MV-4-11 (cell line): Measurements from ENCODE around the gene SP2.

Experiments
- DNase-seq: peaks from one replicate; lab custom pipeline; 2025; lab: John Stamatoyannopoulos, UW

The SP2 gene

DNA sequence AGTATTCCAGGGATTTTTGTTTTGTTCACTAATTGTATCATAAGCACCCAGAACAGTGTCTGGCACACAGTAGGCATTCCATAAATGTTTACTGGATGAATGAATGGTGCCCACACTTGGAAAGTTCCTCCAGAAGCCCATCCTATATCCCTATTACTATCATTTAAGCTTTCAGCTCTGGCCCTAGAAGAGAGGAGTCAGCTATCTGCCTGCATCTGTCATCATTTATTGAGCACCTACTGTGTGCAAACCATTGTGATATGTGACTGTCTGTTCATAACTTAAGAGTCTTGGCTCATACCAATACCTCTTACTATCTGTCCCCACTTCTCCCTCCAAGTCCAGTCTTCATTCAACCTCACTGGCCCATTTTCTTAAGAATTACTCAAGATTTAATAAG, 25.0 kb upstream of the SP2 start:
- DNase-seq = no peak

DNA sequence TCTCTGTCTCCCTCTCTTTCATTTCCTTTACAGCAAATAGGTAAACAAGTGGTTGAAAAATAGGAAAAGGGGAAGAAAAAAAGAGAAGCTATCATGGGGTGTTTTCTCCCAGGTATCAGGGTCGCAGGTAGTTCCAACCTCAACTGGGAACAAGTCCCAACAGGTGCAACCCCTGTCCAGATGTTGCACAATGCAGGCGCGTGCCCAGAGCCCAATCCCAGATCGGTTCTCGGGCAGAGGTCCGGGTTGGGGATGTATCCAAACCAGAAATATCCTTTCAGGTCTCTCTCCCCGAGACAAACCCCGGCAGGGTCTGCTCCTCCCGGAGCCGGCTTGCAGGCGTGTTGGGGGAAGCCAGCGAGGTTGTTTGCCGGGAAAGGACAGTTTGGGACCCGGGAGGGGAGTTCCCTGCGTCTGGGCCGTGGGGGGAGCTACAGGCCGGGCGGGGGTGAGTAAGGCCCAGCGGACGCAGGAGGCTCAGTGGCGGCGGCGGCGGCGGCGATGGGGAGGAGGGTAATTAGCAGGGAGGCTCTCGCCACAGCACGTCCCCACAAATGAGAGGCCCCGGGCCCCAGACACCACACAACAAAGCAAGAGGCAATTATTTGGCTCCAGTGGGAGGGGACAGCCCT, 23.9 kb upstream of the SP2 start:
- DNase-seq = no peak

DNA sequence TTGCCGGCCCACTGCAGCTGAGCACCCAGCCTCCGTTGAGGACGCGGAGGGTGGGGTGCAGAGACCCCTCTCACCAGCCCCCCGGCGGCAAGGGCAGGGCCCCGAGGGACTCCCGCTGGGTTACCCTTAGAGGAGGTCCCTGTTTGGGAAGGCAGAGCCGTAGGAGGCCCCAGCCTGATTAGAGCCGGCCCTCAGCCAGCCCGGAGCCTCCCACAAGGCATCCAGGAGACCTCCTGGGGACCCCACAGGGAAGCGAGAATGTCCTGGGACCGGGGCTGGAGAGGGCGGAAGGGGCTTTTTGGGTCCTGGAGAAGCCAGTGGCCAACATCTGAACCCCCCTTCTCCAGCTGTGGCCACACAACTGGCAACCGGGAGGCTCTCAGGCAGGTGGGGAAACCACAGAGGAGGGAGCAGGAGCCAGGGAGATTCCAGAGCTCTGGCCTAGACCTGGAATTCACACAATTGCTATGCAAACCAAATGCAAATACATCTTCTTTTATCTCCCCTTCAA, 23.3 kb upstream of the SP2 start:
- DNase-seq = no peak

DNA sequence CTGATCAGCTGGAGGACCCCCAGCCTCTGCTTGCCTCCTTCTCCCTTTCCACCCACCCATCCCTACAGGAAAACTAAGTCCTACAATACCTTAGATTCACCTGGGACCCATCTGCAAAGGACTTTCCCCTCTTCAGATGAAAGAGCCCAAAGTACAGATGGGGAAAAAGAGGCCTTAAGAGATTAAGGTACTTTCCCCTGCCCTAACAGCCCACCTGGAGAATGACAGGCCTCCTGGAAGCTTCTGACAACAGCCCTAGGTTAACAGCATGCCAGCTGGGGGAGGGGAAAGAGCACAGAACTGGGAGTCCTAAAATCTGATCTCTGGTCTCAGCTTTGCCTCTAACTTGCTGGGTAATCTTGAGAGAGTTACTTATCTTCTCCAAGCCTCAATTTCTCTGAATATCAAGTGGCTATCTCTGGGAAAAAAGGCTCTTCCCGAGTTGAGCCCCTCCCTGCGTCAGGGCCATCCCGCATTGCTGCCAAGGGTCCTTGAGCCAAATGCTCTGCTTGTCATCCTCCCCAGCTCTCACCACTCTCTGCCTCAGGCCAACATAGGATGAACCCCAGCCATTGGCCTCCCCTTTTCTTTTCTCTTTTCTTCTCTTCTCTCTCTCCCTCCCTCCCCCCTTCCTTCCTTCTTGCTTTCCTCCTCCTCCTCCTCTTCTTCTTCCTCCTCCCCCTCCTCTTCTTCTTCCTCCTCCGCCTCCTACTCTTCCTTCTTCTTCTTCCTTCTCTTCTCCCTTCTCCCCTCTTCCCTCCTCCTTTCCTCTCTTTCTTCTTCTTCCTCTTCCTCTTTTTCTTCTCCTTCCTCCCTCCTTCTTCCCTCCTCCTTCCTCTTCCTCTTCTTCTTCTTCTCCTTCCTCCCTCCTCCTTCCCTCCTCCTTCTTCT, 22.6 kb upstream of the SP2 start:
- DNase-seq = no peak

DNA sequence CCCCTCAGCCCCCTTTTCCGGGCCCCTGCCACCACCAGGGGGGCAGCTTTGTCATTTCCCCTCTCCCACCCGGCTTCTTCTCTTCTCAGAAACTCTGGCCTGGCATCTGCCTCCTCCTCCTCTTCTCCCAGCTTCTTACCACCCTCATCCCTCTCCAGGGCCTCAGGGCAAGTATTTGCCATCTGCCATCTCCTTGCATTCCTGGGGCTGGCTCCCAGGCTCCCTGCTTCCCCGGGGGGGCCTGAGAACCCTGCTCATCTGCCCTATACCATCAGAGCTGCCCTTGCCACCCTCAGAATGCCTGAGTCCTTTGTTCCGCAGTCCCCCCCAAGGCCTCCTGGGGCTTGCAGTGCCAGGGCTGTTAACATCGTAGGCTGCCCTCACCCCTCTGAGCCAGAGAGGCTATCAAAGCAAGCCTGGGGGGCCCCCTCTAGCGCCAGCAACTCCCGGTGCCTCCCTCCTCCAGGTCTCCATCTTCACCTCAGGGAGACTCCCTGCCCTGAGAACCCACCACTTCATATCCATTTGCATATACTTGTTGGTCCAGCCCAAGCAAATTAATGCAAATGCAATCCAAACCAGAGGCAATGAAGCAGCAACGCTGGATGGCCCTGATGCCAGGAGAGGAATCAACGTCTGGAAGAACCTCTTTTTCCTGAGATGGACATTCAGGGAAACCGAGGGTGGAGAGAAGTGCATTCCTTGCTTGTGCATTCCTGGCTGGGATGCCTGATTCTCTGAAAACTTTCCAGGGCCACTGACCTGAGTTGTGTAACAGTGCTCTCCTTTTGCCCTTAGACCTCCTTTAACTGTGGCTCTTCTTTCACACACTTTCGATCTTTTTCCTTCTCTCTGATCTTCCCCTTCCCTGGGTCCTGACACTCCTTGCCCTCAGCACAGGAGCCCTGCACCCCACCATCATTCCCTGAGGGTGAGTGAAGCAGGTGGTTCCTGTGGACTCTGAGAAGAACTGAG, 20.7 kb upstream of the SP2 start:
- DNase-seq = no peak

DNA sequence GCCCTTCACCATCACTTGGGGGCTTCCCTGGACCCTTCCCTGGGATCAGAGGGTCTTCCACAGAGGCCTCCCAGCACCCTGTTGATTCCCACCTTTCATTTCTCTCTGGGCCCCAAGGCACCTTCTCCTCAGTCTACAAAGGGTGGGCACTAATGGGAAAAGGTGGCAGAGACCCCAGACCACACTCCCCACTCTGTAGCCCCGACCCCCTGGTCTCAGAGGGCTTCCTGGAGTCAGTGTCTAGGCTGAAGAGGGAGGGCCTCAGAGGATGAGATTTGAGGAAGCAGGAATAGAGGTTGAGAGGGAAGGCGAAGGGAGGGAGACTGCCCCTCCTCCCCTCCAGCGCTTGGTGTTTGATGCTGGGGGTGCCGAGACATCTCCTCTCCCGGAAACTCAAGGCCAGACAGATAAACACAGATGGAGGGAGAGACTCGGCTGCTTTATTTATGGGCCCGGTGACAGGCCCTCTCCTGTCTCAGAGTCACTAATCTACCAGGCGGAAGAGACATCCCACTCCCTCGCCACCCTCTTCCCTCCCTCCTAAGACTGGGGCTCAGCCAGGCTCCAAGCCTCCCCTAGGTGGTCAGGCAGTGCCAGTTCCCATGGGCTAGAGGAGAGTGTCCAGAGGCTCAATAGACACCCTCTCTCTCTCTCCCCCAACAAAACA, 18.5 kb upstream of the SP2 start:
- DNase-seq = no peak

DNA sequence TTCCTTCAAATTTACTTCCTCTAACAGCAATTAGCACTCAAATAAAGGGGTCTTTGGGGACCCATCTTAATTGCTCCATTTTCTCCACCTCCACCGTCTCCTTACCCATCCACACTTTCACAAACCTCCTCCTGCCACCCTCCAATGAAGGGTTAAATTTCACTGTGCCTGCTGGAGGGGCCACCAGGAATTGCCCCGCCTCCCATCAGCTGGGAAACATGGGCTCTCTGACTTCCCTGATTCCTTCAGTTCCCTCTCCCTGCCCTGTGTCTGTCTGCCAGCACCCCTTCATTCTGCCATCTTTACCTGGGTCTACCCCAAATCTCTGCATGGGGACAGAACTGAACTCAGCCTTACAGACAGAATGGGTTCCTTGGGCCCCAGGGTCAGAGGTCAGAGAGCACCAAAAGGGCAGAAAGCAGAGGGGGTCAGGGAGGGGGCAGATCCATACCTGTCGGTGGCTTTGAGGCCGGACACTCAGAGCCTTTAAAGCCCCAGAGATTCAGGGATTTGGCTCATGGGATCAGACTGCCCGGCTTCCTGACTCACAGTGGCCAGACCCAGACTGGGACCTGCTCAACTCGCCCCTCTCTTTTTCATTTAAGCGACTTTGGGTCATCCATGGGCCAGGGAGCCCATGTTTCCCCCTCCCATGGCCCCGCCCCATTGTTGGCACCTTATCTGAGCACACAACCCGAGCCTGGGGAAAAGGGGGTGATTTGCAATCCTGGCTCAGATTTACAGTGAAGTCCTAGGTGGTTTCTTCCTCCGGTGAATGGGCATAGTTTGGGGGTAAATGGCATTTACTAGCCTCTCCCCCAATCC, 17.6 kb upstream of the SP2 start:
- no peak for DNase-seq

DNA sequence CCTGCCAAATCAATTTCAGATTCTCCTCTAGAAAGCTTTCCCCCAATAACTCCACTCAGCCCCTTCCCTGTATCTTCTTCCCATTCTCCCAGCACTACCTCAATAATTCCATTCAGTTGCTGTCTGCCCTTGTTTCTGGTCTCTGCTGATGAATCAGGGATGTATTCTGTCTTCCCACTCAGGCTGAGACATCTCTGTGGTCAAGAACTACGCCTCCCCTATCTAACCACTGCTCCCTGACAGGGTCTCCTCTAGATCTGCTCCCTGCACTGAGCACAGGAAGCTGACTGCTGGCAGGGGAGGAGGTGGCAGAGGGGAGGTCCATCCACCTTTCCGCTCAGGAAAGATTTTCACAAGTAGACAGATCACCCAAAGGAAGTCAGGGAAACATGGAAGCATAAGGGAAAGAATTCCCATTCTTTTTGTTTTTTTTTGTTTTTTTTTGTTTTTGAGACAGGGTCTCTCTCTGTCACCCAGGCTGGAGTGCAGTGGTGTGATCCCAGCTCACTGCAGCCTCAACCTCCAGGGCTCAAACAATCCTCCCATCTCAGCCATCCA, 16.9 kb upstream of the SP2 start:
- no peak for DNase-seq

DNA sequence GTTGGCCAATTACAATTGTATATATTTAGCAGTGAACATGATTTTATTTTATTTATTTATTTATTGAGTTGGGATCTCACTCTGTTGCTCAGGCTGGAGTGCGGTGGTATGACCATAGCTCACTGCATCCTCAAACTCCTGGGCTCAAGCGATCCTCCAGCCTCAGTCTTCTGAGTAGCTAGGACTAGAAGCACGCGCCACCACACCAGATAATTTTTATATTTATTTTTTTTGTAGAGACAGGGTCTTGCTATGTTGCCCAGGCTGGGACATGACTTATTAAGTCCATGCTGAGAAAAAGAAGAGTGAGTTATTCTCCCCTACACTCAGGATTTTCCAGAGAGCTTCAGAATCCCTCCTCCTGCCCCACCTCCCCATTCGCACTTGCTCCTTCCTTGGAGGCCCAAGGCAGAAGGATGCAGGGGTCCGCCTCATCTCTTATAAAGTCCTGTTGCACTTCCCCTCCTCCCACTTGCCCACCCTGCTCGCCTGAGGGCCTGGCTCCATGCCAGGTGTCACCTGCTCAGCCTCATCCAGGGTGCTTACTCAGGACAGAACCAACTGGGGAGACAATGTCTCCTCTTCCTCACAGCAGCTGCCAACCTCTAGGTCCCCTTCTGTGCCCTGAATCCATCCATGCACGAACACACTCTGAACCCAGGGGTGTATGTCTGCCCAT, 16.1 kb upstream of the SP2 start:
- DNase-seq = no peak

DNA sequence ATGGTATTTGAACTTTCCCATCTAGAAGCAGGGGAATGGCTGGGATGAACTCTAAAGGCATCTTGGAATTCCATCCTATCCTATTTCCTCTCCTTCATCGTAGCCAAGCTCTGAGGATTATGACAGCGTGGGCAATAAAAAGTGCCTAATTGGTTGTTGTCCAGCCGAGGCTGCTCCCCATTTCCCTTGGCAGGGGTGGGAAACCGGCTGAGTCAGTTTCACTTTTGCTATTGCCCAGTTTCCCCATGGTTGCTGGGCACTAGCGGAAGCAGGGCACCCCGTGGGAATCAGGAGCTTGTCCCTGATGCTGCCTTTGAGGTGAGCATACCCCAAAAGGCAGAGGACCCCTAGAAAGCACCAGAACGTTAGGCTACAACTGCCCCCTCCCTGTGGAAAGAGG, 13.8 kb upstream of the SP2 start:
- DNase-seq = no peak

DNA sequence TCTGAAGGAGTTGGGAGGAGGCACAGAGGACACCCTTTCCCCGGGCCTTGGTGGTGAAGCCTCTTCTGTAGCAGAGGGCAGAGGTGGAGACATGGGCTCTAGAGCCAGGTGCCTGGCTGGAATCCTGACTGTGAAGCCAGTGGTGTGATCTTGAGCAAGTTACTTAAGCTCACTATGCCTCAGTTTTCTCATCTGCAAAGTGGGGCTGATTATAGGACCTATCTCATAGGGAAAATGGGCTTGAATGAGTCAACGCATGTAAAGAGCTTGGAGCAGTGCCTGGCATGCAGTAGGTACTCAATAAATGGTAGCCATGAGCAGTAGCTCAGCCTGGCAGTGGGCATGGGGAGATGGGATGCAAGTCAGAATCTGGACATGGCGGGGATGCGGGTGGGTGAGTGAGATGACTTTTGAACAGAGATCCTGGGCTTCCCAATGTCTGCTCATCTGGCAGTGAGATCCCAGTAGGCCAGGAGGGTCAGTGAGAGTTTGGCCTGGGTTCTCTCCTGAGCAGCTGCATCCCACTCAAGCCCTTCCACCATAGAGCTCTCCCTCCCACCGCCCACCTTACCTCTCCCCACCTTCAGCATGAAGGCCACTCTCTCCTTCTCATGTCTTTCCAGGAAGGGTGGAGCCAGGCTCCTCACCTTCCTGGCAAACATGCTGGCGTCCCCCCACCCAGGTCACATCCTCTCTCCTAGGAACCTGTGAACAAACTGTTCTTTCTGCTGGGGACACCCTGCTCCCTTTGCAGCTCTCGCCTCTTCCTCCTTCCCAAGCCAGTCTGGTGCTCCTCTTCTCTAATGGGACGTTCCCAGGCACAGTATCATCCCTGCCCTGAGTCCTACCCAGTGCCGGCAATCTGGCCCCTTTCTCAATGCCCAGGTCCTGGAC, 13.1 kb upstream of the SP2 start:
- DNase-seq = no peak

DNA sequence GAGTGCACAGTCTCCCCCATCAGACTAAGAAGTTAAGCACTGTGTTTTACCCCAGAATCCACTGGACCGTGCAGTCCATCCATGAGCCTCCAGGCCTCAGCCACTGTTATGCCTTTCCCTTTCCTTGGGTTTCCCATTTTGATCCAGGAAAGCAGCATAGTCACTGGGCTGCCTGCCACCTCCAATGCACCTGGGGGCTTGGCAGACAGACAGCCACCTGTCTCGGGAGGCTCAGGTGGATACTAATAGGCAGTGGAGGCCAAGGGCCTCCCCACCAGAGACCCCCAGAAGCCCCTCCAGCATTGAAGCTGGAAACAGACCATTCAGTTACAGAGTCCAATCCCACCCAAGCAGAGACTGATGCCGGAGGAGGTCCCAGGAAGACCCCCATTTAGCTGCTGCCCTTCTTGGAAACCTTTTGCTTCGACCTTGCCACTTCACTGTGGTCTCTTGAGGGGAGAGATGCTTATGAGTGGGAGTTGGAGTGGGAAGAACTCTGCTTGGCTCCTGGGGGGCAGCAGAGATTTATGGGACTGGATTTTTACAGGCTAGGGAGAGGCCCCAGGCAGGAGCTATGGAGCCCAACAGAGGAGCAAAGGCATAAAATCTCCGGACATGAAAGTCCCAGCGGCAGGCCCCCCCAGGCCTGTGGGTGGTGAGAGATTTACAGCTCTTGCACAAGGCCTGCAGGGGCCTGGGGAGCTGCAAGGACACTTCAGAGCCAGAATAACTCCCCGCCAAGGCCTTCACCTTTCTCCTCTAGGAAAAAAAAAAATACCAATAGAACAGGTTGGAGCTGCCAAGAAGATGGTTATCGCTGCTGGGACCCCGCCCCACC, 12.2 kb upstream of the SP2 start:
- no peak for DNase-seq

DNA sequence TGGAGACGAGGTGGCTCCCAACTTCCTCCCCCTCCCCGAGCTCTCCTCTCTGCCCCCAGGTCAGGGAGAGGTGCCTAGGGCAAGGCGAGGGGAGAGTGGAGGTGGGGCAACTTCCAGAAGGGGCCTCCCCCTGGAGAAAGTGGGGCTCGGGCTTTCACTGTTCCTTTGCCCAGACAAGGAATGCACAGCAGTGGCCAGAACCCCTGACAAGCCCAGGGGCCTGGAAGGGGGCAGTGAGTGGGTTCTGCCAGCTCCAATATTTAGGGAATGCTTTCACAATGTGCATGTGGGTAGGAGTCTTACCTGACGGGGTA, 11.7 kb upstream of the SP2 start:
- no peak for DNase-seq

DNA sequence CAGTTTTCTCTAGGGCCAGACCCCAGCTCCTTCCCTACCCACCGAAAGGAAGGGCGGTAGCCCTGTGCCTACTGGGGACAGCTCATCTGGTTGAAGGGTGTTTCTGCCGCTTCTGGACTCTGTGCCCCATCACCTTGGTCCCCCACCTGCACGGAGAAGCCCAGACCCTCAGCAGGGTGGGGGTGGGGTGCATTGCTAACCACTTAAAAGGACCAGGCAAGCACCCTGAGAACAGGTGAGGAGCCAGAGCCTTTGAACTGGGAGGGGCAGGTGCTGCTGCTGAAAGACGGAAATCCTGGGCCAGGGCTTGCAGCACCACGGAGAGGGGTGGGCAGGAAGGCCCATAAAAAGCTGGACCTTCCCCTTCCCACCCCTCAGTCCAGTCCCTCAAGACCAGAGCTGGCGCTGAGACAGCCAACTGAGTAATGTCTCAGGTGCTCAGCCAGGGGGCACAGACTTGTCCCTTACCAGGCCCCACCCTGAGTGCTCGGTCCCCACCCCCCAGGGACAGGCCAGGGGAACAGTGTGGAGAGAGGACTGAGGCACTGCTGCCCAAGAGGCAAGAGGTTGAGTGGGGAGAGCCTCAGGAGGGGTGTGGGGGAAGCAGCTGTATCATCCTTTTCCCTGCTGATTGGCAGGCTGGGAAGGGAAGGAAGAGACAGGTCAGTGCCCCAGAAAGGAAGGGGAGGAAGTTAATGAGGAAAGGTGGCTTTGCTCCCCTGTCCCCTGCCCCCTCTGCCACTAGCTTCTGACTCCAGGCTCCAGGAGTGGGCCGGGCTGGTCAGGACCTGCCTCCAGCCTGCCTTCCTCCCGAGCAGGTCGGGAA, 10.9 kb upstream of the SP2 start:
- DNase-seq = no peak

DNA sequence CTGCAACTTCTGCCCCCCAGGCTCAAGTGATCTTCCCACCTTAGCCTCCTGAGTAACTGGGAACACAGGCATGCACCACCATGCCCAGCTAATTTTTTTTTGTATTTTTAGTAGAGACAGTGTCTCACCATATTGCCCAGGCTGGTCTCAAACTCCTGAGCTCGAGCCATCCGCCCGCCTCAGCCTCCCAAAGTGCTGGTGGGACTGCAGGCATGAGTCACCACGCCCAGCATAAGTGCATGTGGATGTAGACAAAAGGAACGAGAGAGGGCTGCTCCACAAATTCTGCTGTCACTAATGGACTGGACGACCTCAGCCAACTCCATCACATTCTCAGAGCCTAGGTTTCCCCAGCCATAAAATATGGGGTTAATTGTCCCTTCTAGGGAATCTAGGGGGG, 7.7 kb upstream of the SP2 start:
- DNase-seq = no peak

DNA sequence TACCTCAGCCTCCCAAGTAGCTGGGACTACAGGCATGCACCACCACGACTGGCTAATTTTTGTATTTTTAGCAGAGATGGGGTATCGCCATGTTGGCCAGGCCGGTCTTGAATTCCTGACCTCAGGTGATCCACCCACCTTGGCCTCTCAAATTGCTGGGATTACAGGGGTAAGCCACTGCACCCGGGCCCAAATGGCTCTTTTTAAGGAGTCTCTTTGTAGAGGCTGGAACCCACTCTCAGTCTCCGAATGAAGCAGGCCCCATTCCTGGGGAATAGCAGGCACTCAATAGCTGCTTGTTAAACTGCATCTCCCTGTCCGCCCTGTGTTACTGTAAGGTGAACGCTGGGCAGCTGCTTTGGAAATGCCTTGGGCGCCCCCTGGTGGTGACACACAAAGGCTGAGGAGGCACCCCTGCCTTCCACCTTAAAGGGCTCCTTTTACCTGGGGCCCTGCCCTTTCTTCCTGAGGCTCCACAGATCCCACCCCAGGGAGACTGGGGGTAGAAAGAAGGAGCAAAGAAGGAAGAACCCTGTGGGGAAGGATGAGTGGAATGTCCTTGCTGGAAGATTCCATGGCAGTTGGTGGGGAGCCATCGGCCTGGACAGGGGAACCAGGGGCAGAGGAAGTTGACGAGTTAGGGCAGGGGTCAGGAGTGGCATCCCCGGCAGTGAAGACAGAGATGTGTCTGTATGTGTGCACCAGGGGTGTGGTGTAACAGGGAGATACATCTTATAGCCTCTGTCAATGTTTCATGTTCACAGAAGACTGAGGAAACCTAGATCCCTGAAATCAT, 6.1 kb upstream of the SP2 start:
- DNase-seq = peak; percentile 68
